Measurements from ENCODE around the gene COG4.

The COG4 gene

GRCh38 chr16:70437582-70438557 lies 85.5 kb downstream of the COG4 start:
- Histone ChIP-seq H3K9me3 (no peaks in the 10 kb centered on the region), H3K4me3 (ENCODE audit: low read depth in 1 of 2, low read length in 1 of 2) (peak overlapping the region; percentile 86 to 87), H3K27me3 (no peaks in the 10 kb centered on the region), H3K27ac (peak overlapping the region; percentile 82), H3K4me1 (ENCODE audit: control insufficient read depth in 1 of 2, insufficient read depth in 1 of 2, low read depth in 1 of 2, low read length in 1 of 2) (peaks cover 41 to 53% of the 10 kb centered on the region in 2 experiments), H3K36me3 (peaks cover 15% of the 10 kb centered on the region)
- TF ChIP-seq CTCF (IDR thresholded peaks at IDR 0.05) = no peak

GRCh38 chr16:70437017-70437581 lies 86.3 kb downstream of the COG4 start:
- Histone ChIP-seq H3K27me3 (no peaks in the 10 kb centered on the region), H3K36me3 (peaks cover 15% of the 10 kb centered on the region), H3K9me3 (no peaks in the 10 kb centered on the region), H3K27ac (peak overlapping the region; percentile 82), H3K4me3 (ENCODE audit: low read depth in 1 of 2, low read length in 1 of 2) (peak overlapping the region; percentile 86 to 87), H3K4me1 (ENCODE audit: control insufficient read depth in 1 of 2, insufficient read depth in 1 of 2, low read depth in 1 of 2, low read length in 1 of 2) (peaks cover 49 to 60% of the 10 kb centered on the region in 2 experiments)
- no peak for TF ChIP-seq CTCF (IDR thresholded peaks at IDR 0.05)

GRCh38 chr16:70434484-70435260 lies 88.7 kb downstream of the COG4 start:
- TF ChIP-seq CTCF (IDR thresholded peaks at IDR 0.05) = no peak
- no peak overlapping the region for H3K4me3 ChIP-seq (ENCODE audit: low read depth in 1 of 2, low read length in 1 of 2)
- H3K36me3 ChIP-seq = peaks cover 15% of the 10 kb centered on the region
- H3K27ac ChIP-seq = peak overlapping the region; percentile 99
- no peaks in the 10 kb centered on the region for H3K9me3 ChIP-seq
- peaks cover 70 to 79% of the 10 kb centered on the region in 2 experiments for H3K4me1 ChIP-seq (ENCODE audit: control insufficient read depth in 1 of 2, insufficient read depth in 1 of 2, low read depth in 1 of 2, low read length in 1 of 2)
- no peaks in the 10 kb centered on the region for H3K27me3 ChIP-seq

- Histone ChIP-seq H3K36me3 (peaks cover 15% of the 10 kb centered on the region), H3K27me3 (no peaks in the 10 kb centered on the region), H3K27ac (peak overlapping the region; percentile 99), H3K4me1 (ENCODE audit: control insufficient read depth in 1 of 2, insufficient read depth in 1 of 2, low read depth in 1 of 2, low read length in 1 of 2) (peaks cover 76 to 86% of the 10 kb centered on the region in 2 experiments), H3K4me3 (ENCODE audit: low read depth in 1 of 2, low read length in 1 of 2) (peak overlapping the region; percentile 14 to 41), H3K9me3 (no peaks in the 10 kb centered on the region)
- TF ChIP-seq CTCF (IDR thresholded peaks at IDR 0.05) = no peak
Observed at GRCh38 chr16:70433458-70434103, 89.8 kb downstream of the COG4 start.

Data from neutrophil (primary cell).